Stimulated activated effector memory CD8-positive, alpha-beta T cell treated with anti-CD3 and anti-CD28 coated beads, Interleukin-12 subunit alpha, Interleukin-12 subunit beta, amount 100 ng/mL, for 72 hours (primary cell): ENCODE measurements around the gene AIRE.

ENCODE experiments used
- ATAC-seq: fragments of 150-1000 bp; cut with Tn5 transposase; 2 replicates; pipeline ENCODE4 v1.10.0; 2021
- DNase-seq, 2 donors: peaks; one replicate each; pipeline ENCODE4 v3.0.0; 2021 to 2022; ENCODE audit warnings: low spot score in 2 of 2
- H3K27ac Mint-ChIP-seq: one replicate; pipeline ENCODE4 v1.8.0; 2022; ENCODE audit warnings: mild to moderate bottlenecking, mixed read lengths
- H3K36me3 Mint-ChIP-seq: one replicate; pipeline ENCODE4 v1.8.0; 2022; ENCODE audit warnings: mild to moderate bottlenecking, mixed read lengths
- H3K4me1 Mint-ChIP-seq: one replicate; pipeline ENCODE4 v1.8.0; 2022; ENCODE audit warnings: mixed read lengths
- H3K4me3 Mint-ChIP-seq: one replicate; pipeline ENCODE4 v1.8.0; 2022; ENCODE audit warnings: mild to moderate bottlenecking, mixed read lengths
- H3K9me3 Mint-ChIP-seq: one replicate; pipeline ENCODE4 v1.8.0; 2022; ENCODE audit warnings: mixed read lengths

The AIRE gene

DNA sequence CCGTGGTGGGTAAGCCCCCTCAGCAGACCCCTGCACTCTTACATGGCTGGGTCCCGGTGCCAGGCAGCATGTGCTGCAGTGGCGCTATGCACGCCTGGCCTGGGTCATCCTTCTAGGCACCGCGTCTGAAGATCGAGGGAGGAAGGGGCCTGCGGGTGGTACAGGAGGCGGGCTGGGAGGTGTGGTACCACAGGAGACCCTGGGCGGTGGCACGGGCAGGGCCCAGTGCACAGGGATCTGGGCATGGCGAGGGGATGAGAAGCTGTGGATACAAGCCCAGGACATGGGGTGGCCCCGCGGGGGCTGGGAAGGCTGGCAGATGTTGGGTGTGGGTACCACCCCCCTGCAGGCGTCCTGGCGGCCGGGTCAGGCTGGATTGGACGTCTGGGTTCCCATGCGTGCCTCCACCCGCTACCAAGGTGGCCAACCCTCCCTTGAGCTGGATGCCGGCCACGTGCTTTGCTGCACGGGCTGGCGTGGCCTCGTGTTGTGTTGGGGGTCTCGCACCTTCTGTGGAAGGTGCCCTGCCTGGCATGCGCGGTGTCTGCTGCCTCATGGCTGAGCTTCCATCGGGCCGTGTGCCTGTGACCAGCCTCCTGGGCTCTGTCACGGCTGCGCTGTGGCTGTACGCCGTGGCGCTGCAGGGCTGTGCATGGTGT, 33.9 kb downstream of the AIRE start:
- Mint-ChIP-seq H3K4me3 (no peak overlapping the region), H3K4me1 (no peaks in the 10 kb centered on the region)

DNA sequence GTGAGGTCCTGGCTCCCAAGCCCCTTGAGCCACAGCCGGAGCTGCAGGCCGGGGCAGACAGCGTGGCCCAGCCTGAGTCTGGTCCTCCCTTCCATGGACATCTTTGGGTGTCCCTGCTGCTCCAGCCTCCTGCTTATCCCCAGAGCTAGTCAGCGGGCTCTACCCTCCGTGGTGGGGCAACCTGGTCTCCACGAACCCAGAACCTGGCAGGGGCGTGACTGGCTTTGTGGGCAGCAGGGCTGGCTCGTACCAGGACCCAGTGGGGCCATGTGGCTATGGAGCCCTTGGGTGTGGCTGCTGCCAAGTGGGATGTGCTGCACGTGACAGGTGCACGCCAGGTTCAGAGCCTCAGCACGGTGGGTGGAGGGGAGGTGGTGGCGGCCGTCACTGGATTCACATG, 35.2 kb downstream of the AIRE start:
- DNase-seq (no peak), ATAC-seq (no peak)
- no peaks in the 10 kb centered on the region for H3K9me3 Mint-ChIP-seq
- H3K27ac Mint-ChIP-seq, result no peak overlapping the region
- no peaks in the 10 kb centered on the region for H3K4me1 Mint-ChIP-seq
- H3K4me3 Mint-ChIP-seq, result no peak overlapping the region
- peaks cover 42% of the 10 kb centered on the region for H3K36me3 Mint-ChIP-seq

More for the DNA sequence above, 33.9 kb downstream of the AIRE start:
- ATAC-seq (no peak), DNase-seq (no peak)
- Mint-ChIP-seq H3K27ac (peak overlapping the region; percentile 67), H3K36me3 (peaks cover 42% of the 10 kb centered on the region), H3K9me3 (no peaks in the 10 kb centered on the region)

DNA sequence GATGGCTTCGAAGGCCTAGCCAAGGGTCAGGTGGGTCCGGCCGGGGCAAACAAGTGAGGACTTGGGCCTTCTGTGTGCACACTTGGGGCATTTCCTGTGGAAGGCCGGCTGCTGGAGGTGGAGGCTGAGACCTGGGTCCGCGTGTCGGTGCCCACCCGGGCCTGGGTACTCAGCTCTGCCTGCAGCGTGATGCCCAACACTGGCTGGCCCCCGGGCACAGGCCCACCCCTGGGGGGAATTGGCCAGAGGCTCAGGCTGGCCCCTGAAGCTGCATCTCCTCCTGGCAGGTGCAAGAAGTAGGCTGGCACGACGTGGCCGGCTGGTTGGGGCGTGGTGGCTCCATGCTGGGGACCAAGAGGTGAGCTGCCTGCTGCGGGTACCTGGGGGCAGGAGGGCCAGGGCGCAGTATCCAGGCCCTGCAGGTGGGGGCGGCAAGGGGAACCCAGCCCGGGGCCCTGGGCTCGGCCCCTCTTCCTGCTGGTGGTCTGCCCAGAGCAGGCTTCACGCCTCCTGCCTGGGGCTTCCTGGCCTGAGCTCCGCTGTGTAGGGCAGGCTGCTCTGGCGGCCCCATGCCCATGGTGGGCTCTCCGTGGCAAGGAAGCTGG, 36.3 kb downstream of the AIRE start:
- H3K27ac Mint-ChIP-seq, result no peak overlapping the region
- no peaks in the 10 kb centered on the region for H3K4me1 Mint-ChIP-seq
- DNase-seq (no peak), ATAC-seq (no peak)
- no peak overlapping the region for H3K4me3 Mint-ChIP-seq
- no peaks in the 10 kb centered on the region for H3K9me3 Mint-ChIP-seq
- H3K36me3 Mint-ChIP-seq, result peaks cover 35% of the 10 kb centered on the region

DNA sequence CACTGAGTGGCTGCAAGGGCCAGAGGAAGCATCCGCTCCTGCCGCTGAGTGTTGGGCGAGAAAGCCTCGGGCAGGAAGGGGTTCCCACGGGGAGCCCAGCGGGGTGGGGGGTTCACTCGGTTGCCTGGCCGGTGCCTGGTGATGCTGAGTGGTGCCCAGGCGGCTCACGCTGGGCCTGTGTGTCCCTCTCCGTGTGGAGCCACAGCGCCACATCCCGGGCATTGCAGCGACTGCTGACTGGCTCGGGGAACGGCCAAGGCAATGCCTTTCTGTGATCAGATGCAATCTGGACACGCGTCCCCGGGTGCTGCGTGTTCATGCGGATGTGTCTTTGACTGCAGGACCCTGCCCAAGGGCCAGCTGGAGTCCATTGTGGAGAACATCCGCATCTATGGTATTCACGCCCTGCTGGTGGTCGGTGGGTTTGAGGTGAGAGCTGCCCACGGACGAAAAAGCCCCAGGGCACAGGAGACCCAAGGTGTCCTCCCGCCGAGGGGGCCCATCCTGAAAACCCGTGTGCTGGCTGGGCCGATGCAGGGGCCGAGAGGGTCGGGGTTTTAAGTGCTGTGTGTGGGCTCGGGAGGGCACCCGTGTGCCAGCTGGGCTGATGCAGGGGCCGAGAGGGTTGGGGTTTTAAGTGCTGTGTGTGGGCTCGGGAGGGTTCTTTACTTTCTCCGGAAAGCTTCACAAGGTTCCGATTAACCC, 37.1 kb downstream of the AIRE start:
- Mint-ChIP-seq H3K9me3 (no peaks in the 10 kb centered on the region), H3K27ac (peak overlapping the region; percentile 34), H3K4me3 (no peak overlapping the region), H3K4me1 (no peaks in the 10 kb centered on the region), H3K36me3 (peaks cover 38% of the 10 kb centered on the region)
- DNase-seq (no peak), ATAC-seq (no peak)

DNA sequence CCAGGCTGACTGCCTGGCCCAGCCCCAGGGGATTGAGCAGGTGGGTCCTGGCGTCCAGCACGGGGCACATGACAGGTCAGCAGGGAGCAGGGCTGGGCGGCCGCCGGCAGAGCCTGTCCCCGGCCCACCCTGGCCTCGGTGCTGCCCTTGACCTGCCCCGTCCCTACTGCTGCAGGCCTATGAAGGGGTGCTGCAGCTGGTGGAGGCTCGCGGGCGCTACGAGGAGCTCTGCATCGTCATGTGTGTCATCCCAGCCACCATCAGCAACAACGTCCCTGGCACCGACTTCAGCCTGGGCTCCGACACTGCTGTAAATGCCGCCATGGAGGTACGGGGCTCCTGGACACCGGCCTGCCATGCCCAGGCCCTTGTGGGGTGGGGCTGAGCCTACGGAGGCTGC, 37.9 kb downstream of the AIRE start:
- Mint-ChIP-seq H3K27ac (no peak overlapping the region), H3K4me3 (no peak overlapping the region), H3K4me1 (no peaks in the 10 kb centered on the region), H3K36me3 (peaks cover 43% of the 10 kb centered on the region), H3K9me3 (no peaks in the 10 kb centered on the region)
- ATAC-seq, result no peak
- DNase-seq, result no peak

DNA sequence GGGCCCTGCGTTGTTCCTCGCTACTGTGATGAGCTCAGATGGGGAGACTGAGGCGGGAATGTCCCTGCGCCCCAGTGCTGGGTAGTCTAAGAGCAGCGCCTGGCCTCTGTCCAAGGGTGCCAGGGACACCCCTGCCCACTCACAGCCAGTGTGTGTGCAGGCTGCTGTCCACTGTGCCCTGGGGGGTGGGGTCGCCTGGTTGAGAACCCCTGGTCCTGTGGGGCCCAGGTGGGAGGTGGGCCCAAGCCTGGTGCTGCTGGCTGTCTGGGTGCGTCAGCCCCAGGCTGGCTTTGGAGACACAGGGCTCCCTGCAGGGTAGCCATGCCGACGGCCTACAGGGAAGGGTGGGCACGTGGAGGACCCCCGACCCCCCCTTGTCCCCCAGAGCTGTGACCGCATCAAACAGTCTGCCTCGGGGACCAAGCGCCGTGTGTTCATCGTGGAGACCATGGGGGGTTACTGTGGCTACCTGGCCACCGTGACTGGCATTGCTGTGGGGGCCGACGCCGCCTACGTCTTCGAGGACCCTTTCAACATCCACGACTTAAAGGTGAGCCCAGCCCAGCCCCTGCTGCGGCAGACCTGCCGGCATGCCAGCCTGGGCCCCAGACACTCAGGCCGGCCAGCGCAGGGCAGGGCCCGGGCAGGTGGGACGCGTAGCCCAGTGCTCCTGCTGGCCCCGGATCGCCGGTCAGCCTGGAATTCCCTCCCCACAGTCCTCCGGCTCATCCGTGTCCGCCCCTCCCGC, 38.6 kb downstream of the AIRE start:
- DNase-seq (no peak), ATAC-seq (no peak)
- no peaks in the 10 kb centered on the region for H3K4me1 Mint-ChIP-seq
- no peak overlapping the region for H3K27ac Mint-ChIP-seq
- no peaks in the 10 kb centered on the region for H3K9me3 Mint-ChIP-seq
- peaks cover 42% of the 10 kb centered on the region for H3K36me3 Mint-ChIP-seq
- H3K4me3 Mint-ChIP-seq, result no peak overlapping the region

DNA sequence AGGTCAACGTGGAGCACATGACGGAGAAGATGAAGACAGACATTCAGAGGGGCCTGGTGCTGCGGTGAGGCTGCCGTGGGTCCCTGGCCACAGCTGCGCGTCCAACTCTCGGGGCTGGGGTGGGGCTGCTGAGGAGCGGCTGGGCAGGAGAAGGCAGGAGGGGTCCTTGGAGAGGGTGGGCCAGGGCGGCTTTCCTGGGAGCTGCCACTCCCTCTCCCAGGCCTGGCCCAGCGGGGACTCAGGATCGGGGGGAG, 39.1 kb downstream of the AIRE start:
- H3K4me3 Mint-ChIP-seq, result no peak overlapping the region
- no peaks in the 10 kb centered on the region for H3K9me3 Mint-ChIP-seq
- ATAC-seq (no peak), DNase-seq (no peak)
- H3K36me3 Mint-ChIP-seq, result peaks cover 46% of the 10 kb centered on the region
- H3K27ac Mint-ChIP-seq, result no peak overlapping the region
- no peaks in the 10 kb centered on the region for H3K4me1 Mint-ChIP-seq

DNA sequence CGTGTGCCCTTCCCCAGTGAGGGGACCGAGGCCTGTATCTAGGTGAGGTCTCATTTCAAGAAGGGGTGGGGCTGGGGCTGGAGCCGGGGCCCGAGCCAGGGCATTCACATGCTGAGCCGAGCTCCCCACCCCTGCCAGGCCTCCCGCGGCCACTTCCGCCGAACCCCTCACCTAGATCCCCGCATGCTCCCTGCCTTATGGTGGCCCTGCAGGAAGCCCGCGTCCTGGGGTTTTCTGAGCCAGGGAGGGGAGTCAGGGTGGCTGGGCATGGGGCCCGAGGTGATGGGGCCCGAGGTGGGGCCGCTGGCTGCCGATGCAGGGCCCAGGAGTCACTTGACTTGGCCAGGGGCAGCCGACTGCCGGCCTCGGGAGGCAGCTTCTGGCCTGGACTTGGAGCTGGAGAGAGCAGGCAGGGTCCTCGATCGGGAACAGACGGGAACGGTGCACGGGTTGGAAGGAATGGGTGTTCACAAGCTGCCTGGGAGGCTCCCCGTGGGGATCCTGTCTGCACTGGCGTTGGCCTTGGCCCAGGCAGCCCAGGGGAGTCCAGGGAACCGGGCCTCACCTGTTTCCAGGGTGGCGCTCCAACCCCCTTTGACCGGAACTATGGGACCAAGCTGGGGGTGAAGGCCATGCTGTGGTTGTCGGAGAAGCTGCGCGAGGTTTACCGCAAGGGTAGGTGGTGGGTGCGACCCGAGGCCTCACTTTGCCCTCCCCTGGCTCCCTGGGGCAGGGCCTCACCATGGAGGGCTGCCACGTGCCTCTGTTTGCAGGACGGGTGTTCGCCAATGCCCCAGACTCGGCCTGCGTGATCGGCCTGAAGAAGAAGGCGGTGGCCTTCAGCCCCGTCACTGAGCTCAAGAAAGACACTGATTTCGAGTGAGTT, 40.0 kb downstream of the AIRE start:
- no peaks in the 10 kb centered on the region for H3K4me1 Mint-ChIP-seq
- H3K9me3 Mint-ChIP-seq, result no peaks in the 10 kb centered on the region
- DNase-seq, result no peak
- peak overlapping the region; percentile 14 for H3K27ac Mint-ChIP-seq
- H3K4me3 Mint-ChIP-seq, result no peak overlapping the region
- no peak for ATAC-seq
- peaks cover 50% of the 10 kb centered on the region for H3K36me3 Mint-ChIP-seq

DNA sequence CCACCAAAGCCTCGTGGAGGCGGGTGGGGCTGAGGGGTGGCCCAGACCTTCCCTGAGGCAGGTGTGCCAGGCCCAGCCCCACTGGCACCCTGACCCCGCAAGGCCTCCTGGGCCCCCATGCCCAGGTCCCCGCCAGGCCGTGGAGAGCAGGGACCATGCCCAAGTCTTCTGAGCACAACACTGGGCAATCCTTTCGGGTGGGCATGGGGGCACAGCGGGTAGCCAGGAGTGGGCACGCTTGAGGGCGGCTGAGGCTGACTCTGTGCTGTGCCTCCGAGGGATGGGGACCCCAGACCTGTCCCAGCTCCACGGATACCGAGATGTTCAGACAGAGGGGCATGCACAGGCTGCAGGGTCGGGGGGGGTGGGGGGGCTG, 40.6 kb downstream of the AIRE start:
- H3K4me3 Mint-ChIP-seq, result no peak overlapping the region
- no peak overlapping the region for H3K27ac Mint-ChIP-seq
- no peaks in the 10 kb centered on the region for H3K9me3 Mint-ChIP-seq
- no peaks in the 10 kb centered on the region for H3K4me1 Mint-ChIP-seq
- no peak for ATAC-seq
- peaks cover 53% of the 10 kb centered on the region for H3K36me3 Mint-ChIP-seq
- DNase-seq, result no peak

DNA sequence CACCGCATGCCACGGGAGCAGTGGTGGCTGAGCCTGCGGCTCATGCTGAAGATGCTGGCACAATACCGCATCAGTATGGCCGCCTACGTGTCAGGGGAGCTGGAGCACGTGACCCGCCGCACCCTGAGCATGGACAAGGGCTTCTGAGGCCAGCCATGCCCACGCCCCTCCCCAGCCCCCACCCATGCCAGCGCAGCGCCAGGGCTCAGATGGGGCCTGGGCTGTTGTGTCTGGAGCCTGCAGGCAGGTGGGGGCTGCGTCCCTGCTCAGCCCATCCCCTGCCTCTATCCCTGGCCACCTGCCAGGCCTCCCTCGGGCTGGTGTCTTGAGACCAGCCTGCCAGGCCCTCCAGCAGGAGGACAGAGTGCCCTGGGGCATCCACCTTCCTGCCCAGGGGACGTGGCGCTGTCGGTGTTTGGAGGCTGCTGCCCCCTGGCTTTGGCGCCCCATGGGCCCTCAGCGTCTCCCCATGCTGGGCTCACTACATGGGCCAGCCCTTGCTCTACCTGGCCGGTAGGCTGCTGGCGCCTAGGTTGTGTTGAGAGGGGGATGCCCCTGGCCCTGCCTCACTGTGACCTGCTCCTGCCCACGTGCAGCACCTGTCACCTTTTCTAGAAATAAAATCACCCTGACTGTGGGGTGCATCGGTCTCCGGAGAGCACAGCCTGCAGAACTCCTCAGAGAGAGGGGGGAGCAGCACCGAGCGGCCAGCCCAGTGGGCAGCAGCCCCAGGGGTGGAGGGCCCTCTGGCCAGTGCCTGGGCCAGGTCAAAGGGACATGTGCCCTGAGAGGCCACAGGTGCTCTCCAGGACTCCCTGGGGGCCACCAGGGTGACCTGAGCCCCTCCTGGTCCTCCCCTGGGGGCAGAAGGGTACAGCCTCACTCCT, 41.3 kb downstream of the AIRE start:
- ATAC-seq (no peak), DNase-seq (no peak)
- Mint-ChIP-seq H3K4me1 (no peaks in the 10 kb centered on the region), H3K9me3 (no peaks in the 10 kb centered on the region), H3K36me3 (peaks cover 60% of the 10 kb centered on the region), H3K4me3 (no peak overlapping the region), H3K27ac (no peak overlapping the region)

DNA sequence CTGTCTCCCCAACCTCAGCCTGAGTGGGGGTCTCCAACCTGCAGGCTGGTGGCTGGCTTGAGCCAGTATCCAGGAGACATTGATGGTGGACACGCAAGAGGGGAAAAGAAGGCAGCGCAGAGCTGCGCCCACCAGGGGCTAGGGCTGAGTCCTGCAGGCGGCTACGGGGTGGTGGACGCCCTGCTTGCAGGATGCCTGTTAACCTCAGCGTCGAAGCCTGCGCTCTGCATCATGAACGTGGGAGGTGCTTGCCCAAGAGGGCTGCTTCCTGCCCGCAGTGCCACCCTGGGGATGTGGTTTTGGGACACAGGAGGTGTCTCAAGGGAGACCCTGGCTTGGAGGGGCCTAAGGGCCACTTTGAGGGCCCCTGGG, 41.9 kb downstream of the AIRE start:
- DNase-seq, result no peak
- Mint-ChIP-seq H3K4me3 (no peak overlapping the region), H3K4me1 (no peaks in the 10 kb centered on the region), H3K9me3 (no peaks in the 10 kb centered on the region), H3K36me3 (peaks cover 65% of the 10 kb centered on the region), H3K27ac (no peak overlapping the region)
- ATAC-seq, result no peak

DNA sequence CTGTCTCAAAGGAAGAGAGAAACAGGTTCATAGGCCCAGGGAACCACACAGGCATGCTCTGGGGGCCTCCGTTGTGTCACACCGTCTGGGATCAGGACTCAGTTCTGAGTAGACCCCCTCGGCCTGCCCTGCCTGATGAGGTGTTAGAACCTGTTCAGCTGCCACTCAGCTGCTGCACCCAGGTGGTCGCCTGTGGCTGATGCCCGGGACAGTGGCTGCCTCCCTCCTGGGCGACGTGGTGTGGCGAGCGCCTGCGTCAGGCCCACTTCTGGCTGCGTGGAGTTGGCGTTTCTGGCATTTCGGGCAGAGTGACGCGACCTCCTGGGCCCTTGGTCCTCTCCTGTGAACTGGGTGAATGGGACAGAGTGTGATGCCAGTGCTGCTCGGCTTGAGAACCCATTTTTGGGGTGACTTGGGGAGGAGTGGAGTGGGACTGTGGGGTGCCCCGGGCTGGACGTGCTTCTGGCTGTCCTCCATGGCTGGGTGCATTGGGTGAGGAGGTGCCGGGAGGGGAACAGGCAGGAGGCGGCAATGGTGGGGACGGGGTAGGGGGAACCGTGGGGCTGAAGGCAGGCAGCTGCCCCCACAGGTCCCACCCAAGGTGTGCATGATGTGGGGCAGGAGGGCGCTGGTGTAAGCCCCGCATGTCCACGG, 42.7 kb downstream of the AIRE start:
- H3K4me1 Mint-ChIP-seq, result no peaks in the 10 kb centered on the region
- no peak overlapping the region for H3K4me3 Mint-ChIP-seq
- peak overlapping the region; percentile 58 for H3K27ac Mint-ChIP-seq
- H3K36me3 Mint-ChIP-seq, result peaks cover 66% of the 10 kb centered on the region
- no peaks in the 10 kb centered on the region for H3K9me3 Mint-ChIP-seq
- ATAC-seq (no peak), DNase-seq (no peak)

DNA sequence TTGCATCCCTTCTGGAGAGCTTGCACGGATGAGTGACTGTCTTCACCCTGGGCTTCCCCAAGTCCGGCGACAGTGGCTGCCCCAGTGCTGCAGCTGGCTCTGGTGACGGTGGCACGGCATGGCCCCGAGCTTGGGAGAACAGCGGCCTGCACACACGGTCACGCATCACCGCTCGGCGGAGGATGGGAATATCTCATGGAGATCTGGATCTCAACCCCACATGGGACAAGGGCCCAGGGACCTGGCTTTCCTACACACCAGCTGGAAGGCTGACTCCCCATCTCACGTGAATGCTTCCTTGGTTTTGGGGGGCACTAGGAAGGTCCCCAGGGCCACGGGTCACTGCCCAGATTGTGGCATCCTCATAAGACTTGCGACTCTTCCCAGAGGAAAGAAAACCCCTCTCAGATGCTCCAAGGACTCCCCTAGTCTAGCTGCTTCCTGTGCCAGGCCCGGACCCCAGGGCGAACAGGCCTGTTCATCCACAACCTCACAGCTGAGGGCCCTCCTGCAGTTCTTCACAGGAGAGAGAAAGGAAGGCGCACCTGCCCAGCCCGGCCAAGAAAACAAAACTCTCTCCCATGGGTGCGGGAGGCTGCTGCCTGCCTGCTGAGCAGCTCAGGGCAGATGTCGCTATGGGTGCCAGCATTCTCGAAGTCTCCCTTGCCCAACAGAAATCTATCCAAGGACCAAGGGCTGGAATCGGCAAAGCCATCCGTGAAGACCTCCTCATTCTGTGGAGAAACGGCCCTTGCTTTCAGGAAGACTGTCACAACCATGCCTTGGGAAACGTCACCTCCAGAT, 43.6 kb downstream of the AIRE start:
- peak overlapping the region; percentile 58 for H3K27ac Mint-ChIP-seq
- peaks cover 62% of the 10 kb centered on the region for H3K36me3 Mint-ChIP-seq
- ATAC-seq (no peak), DNase-seq (no peak)
- no peaks in the 10 kb centered on the region for H3K4me1 Mint-ChIP-seq
- H3K4me3 Mint-ChIP-seq, result no peak overlapping the region
- H3K9me3 Mint-ChIP-seq, result no peaks in the 10 kb centered on the region
